ENCODE results near the gene LHX3. TPM values are rescaled to one million over a fixed set of nuclear protein-coding genes. Genes with fewer than 3 reads are reported as not detected.

LHX3 gene
- total RNA-seq, 1 donor from 2014 or later = not detected

DNA sequence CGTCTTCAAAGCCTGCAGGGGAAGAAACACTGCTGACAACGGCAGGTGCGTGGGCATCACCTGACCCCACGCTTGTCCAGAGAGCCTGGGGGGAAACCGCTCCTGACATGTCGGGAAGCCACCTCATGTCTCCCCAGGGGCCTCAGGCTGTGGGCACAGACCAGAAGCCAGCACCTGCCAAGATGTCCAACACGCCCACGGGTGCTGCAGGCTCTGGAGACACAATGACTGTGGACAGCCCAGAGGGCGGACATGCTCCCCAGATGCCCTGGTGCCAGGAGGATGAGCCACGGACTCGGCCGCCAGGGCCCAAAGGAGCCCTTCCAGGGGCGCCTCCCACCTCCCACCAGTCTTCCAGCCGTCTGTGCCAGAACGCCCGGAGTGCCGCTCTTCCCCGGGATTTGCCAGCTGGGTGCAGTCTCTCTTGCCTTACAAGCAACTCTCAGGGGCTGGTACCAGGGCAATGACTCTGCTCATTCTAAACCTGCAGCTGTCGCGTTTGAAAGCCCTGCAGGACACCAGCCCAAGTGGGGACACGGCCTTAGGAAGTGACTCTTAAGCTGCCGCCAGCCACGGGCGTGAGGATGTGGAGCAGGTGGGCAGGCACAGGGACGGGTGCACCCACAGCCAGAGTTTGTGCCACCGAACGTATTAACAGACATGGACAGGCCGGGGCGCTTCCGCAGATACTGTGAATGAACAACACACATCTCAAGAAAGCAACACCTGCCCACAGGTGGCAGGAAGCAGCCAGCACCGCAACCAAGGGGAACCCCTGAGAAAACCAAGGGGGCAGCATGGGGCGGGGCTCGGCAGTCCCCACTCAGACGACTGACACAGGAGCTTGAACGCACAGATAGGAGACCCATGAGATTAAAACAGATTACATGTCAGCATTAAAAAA, 6.8 kb upstream of the LHX3 start:
- no peaks in the 10 kb centered on the region for H3K4me1 ChIP-seq
- H3K27me3 ChIP-seq = peaks cover 2% of the 10 kb centered on the region
- no peak overlapping the region for H3K9ac ChIP-seq
- no peak for DNase-seq (ENCODE audit: low spot score)
- Mint-ChIP-seq H3K27ac (no peak overlapping the region), H3K27me3 (ENCODE audit: insufficient read depth, low read depth) (peaks cover under 1% of the 10 kb centered on the region), H3K4me3 (no peak overlapping the region), H3K4me1 (no peaks in the 10 kb centered on the region), H3K9me3 (no peaks in the 10 kb centered on the region), H3K36me3 (peaks cover 20% of the 10 kb centered on the region)
- no peaks in the 10 kb centered on the region for H3F3A ChIP-seq (ENCODE audit: low read depth)
- TF ChIP-seq EZH2 (IDR thresholded peaks at IDR 0.05) (no peak), EZH2phosphoT487 (IDR thresholded peaks at IDR 0.05) (no peak)
- TF ChIP-seq, protein P1, sequence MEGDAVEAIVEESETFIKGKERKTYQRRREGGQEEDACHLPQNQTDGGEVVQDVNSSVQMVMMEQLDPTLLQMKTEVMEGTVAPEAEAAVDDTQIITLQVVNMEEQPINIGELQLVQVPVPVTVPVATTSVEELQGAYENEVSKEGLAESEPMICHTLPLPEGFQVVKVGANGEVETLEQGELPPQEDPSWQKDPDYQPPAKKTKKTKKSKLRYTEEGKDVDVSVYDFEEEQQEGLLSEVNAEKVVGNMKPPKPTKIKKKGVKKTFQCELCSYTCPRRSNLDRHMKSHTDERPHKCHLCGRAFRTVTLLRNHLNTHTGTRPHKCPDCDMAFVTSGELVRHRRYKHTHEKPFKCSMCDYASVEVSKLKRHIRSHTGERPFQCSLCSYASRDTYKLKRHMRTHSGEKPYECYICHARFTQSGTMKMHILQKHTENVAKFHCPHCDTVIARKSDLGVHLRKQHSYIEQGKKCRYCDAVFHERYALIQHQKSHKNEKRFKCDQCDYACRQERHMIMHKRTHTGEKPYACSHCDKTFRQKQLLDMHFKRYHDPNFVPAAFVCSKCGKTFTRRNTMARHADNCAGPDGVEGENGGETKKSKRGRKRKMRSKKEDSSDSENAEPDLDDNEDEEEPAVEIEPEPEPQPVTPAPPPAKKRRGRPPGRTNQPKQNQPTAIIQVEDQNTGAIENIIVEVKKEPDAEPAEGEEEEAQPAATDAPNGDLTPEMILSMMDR (IDR thresholded peaks at IDR 0.05) = no peak
- peaks cover 3% of the 10 kb centered on the region for H3K36me3 ChIP-seq
- no peak overlapping the region for H3K27ac ChIP-seq
- H3K79me2 ChIP-seq (ENCODE audit: low read depth) = no peaks in the 10 kb centered on the region
- H4K20me1 ChIP-seq (ENCODE audit: low read depth) = peaks cover 42% of the 10 kb centered on the region
- H3K9me3 ChIP-seq (ENCODE audit: low read depth) = no peaks in the 10 kb centered on the region
- H3K4me2 ChIP-seq = no peak overlapping the region
- no peak overlapping the region for H2AFZ ChIP-seq (replicated peaks)
- H3K4me3 ChIP-seq = no peak overlapping the region

DNA sequence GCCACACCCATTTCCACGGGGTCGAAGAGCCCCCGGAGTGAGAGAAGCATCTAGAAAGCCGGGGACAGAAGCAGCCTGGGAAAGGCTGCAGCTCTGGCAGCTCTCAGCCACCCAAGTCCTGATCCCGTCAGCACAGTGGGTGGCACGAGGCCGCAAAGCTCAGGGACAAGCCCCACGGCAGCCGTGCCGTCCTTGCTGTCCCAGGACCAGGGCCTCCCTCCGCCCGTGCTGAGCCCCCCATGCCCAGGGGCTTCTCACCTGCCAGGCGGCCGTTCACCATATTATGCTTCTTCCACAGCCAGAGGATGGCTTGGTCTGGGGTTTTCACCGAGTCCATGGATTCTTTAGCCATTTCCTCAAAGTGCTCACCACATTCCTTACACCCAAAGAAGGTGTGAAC, 6.1 kb upstream of the LHX3 start:
- H3K27ac ChIP-seq = no peak overlapping the region
- H3K4me1 ChIP-seq = no peaks in the 10 kb centered on the region
- TF ChIP-seq, protein P1 (IDR thresholded peaks at IDR 0.05) = no peak
- TF ChIP-seq EZH2 (IDR thresholded peaks at IDR 0.05) (no peak), EZH2phosphoT487 (IDR thresholded peaks at IDR 0.05) (no peak)
- peaks cover 3% of the 10 kb centered on the region for H3K36me3 ChIP-seq
- Mint-ChIP-seq H3K36me3 (peaks cover 21% of the 10 kb centered on the region), H3K9me3 (no peaks in the 10 kb centered on the region), H3K4me3 (no peak overlapping the region), H3K4me1 (no peaks in the 10 kb centered on the region), H3K27me3 (ENCODE audit: insufficient read depth, low read depth) (peaks cover 4% of the 10 kb centered on the region), H3K27ac (no peak overlapping the region)
- H3K9me3 ChIP-seq (ENCODE audit: low read depth) = no peaks in the 10 kb centered on the region
- H3K79me2 ChIP-seq (ENCODE audit: low read depth) = no peaks in the 10 kb centered on the region
- no peak overlapping the region for H3K4me3 ChIP-seq
- H3K9ac ChIP-seq = no peak overlapping the region
- H3F3A ChIP-seq (ENCODE audit: low read depth) = no peaks in the 10 kb centered on the region
- no peak overlapping the region for H2AFZ ChIP-seq (replicated peaks)
- H4K20me1 ChIP-seq (ENCODE audit: low read depth) = peaks cover 48% of the 10 kb centered on the region
- no peak overlapping the region for H3K4me2 ChIP-seq
- DNase-seq (ENCODE audit: low spot score) = no peak
- peaks cover 9% of the 10 kb centered on the region for H3K27me3 ChIP-seq

DNA sequence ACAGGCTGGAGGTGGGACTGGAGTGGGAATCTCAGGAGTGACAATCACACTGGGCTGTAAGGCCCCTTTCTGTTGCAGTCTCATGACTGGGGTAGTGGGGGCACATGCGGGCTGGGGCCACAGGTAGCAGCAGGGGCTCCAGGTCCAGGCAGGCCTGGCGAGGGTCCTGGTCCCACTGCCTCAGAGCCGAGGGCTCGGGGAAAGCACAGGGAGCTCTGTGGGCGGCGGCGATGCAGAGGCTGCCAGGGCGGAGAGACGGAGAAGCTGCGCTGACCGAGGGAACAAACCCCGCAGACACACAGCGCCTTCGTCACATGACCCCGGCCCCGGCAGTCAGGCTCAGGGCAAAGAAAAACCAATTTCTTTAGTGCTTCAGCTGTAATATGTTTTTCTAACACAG, 5.3 kb upstream of the LHX3 start:
- H3K36me3 Mint-ChIP-seq = peaks cover 20% of the 10 kb centered on the region
- no peaks in the 10 kb centered on the region for H3F3A ChIP-seq (ENCODE audit: low read depth)
- peaks cover 10% of the 10 kb centered on the region for H3K27me3 Mint-ChIP-seq (ENCODE audit: insufficient read depth, low read depth)
- no peak overlapping the region for H3K27ac Mint-ChIP-seq
- H3K79me2 ChIP-seq (ENCODE audit: low read depth) = no peaks in the 10 kb centered on the region
- H3K27me3 ChIP-seq = peaks cover 16% of the 10 kb centered on the region
- no peaks in the 10 kb centered on the region for H3K4me1 ChIP-seq
- no peak overlapping the region for H3K27ac ChIP-seq
- no peak overlapping the region for H3K4me3 ChIP-seq
- no peak for DNase-seq (ENCODE audit: low spot score)
- H3K9ac ChIP-seq = no peak overlapping the region
- H3K4me1 Mint-ChIP-seq = no peaks in the 10 kb centered on the region
- peaks cover 51% of the 10 kb centered on the region for H4K20me1 ChIP-seq (ENCODE audit: low read depth)
- TF ChIP-seq, protein P1 (IDR thresholded peaks at IDR 0.05) = no peak
- TF ChIP-seq EZH2 (IDR thresholded peaks at IDR 0.05) = no peak
- no peak for TF ChIP-seq EZH2phosphoT487 (IDR thresholded peaks at IDR 0.05)
- peaks cover 3% of the 10 kb centered on the region for H3K36me3 ChIP-seq
- no peaks in the 10 kb centered on the region for H3K9me3 ChIP-seq (ENCODE audit: low read depth)
- H2AFZ ChIP-seq (replicated peaks) = no peak overlapping the region
- H3K4me2 ChIP-seq = no peak overlapping the region
- H3K9me3 Mint-ChIP-seq = no peaks in the 10 kb centered on the region
- no peak overlapping the region for H3K4me3 Mint-ChIP-seq
